ENCODE measurements around the gene ZNF747. TPM values are rescaled to one million over a fixed set of nuclear protein-coding genes. Genes with fewer than 3 reads are reported as not detected.
A peak's percentile ranks its signal among the peaks of the same experiment; 100 is the strongest.

The ZNF747 gene
- total RNA-seq, 1 donor from 2014 or later, result 9.7 TPM

GRCh38 chr16:30562021-30562420, 27.4 kb upstream of the ZNF747 start:
- H3K36me3 Mint-ChIP-seq (ENCODE audit: low read depth, unreplicated experiment), result peaks cover 5% of the 10 kb centered on the region
- H3K27ac Mint-ChIP-seq (ENCODE audit: unreplicated experiment), result peak overlapping the region; percentile 78
- no peak overlapping the region for H3K4me3 Mint-ChIP-seq (ENCODE audit: unreplicated experiment)
- DNase-seq (ENCODE audit: low spot score), result no peak
- peaks cover 22% of the 10 kb centered on the region for H3K4me1 Mint-ChIP-seq (ENCODE audit: unreplicated experiment)
- no peaks in the 10 kb centered on the region for H3K9me3 Mint-ChIP-seq (ENCODE audit: unreplicated experiment)
- peaks cover 8% of the 10 kb centered on the region for H3K27me3 Mint-ChIP-seq (ENCODE audit: unreplicated experiment)
- no peak for TF ChIP-seq CTCF (IDR thresholded peaks at IDR 0.05; ENCODE audit: unreplicated experiment)

GRCh38 chr16:30561089-30561816, 26.6 kb upstream of the ZNF747 start:
- peaks cover 2% of the 10 kb centered on the region for H3K36me3 Mint-ChIP-seq (ENCODE audit: low read depth, unreplicated experiment)
- peak overlapping the region; percentile 29 for H3K4me3 Mint-ChIP-seq (ENCODE audit: unreplicated experiment)
- H3K27ac Mint-ChIP-seq (ENCODE audit: unreplicated experiment), result peak overlapping the region; percentile 84

GRCh38 chr16:30559690-30560089, 25.0 kb upstream of the ZNF747 start:
- peaks cover 5% of the 10 kb centered on the region for H3K27me3 Mint-ChIP-seq (ENCODE audit: unreplicated experiment)
- no peak for DNase-seq (ENCODE audit: low spot score)
- H3K4me3 Mint-ChIP-seq (ENCODE audit: unreplicated experiment), result no peak overlapping the region
- no peak for TF ChIP-seq CTCF (IDR thresholded peaks at IDR 0.05; ENCODE audit: unreplicated experiment)
- no peaks in the 10 kb centered on the region for H3K9me3 Mint-ChIP-seq (ENCODE audit: unreplicated experiment)
- peak overlapping the region; percentile 0 for H3K27ac Mint-ChIP-seq (ENCODE audit: unreplicated experiment)
- peaks cover 18% of the 10 kb centered on the region for H3K4me1 Mint-ChIP-seq (ENCODE audit: unreplicated experiment)
- H3K36me3 Mint-ChIP-seq (ENCODE audit: low read depth, unreplicated experiment), result peaks cover 5% of the 10 kb centered on the region

More at GRCh38 chr16:30561089-30561816, 26.6 kb upstream of the ZNF747 start:
- Mint-ChIP-seq H3K4me1 (ENCODE audit: unreplicated experiment) (peaks cover 16% of the 10 kb centered on the region), H3K9me3 (ENCODE audit: unreplicated experiment) (no peaks in the 10 kb centered on the region), H3K27me3 (ENCODE audit: unreplicated experiment) (peaks cover 2% of the 10 kb centered on the region)
- peak; percentile 28 for DNase-seq (ENCODE audit: low spot score)
- no peak for TF ChIP-seq CTCF (IDR thresholded peaks at IDR 0.05; ENCODE audit: unreplicated experiment)

GRCh38 chr16:30558789-30559377, 24.2 kb upstream of the ZNF747 start:
- H3K27me3 Mint-ChIP-seq (ENCODE audit: unreplicated experiment), result peaks cover 10% of the 10 kb centered on the region
- peaks cover 23% of the 10 kb centered on the region for H3K4me1 Mint-ChIP-seq (ENCODE audit: unreplicated experiment)
- H3K9me3 Mint-ChIP-seq (ENCODE audit: unreplicated experiment), result no peaks in the 10 kb centered on the region
- peak overlapping the region; percentile 92 for H3K27ac Mint-ChIP-seq (ENCODE audit: unreplicated experiment)
- H3K4me3 Mint-ChIP-seq (ENCODE audit: unreplicated experiment), result peak overlapping the region; percentile 89
- no peak for DNase-seq (ENCODE audit: low spot score)
- peaks cover 9% of the 10 kb centered on the region for H3K36me3 Mint-ChIP-seq (ENCODE audit: low read depth, unreplicated experiment)
- no peak for TF ChIP-seq CTCF (IDR thresholded peaks at IDR 0.05; ENCODE audit: unreplicated experiment)
